Loucy (cell line): ENCODE results near the gene IRGQ.

Source experiments
- EZH2phosphoT487 ChIP-seq: fragments of 200-600 bp; IDR thresholded peaks from 2 replicates; pipeline ENCODE4 v1.6.1; 2018; ENCODE audit warnings: antibody characterized with exemption, mild to moderate bottlenecking, moderate library complexity, borderline replicate concordance
- TF ChIP-seq, protein P1 (sequence below): fragments of 200-600 bp; sonication (generic); conservative IDR thresholded peaks from 2 replicates; pipeline ENCODE4 v1.5.1; 2014; ENCODE audit warnings: mild to moderate bottlenecking, antibody characterized with exemption, low read length

GRCh38 chr19:43644181-43644580 lies 48.2 kb upstream of the IRGQ start:
- TF ChIP-seq, protein P1, sequence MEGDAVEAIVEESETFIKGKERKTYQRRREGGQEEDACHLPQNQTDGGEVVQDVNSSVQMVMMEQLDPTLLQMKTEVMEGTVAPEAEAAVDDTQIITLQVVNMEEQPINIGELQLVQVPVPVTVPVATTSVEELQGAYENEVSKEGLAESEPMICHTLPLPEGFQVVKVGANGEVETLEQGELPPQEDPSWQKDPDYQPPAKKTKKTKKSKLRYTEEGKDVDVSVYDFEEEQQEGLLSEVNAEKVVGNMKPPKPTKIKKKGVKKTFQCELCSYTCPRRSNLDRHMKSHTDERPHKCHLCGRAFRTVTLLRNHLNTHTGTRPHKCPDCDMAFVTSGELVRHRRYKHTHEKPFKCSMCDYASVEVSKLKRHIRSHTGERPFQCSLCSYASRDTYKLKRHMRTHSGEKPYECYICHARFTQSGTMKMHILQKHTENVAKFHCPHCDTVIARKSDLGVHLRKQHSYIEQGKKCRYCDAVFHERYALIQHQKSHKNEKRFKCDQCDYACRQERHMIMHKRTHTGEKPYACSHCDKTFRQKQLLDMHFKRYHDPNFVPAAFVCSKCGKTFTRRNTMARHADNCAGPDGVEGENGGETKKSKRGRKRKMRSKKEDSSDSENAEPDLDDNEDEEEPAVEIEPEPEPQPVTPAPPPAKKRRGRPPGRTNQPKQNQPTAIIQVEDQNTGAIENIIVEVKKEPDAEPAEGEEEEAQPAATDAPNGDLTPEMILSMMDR: no peak
- no peak for TF ChIP-seq EZH2phosphoT487
